Measurements from ENCODE around the gene GALNT10.

GALNT10 gene

GRCh38 chr5:154287136-154287535 lies 96.6 kb downstream of the GALNT10 start:
- no peak for TF ChIP-seq CTCF (IDR thresholded peaks at IDR 0.05; ENCODE audit: insufficient read depth, low read depth, low read length, missing control alignments)
- H3K4me3 ChIP-seq (ENCODE audit: low read length): no peak overlapping the region
- DNase-seq (ENCODE audit: low read depth): peak; percentile 66

- TF ChIP-seq CTCF (IDR thresholded peaks at IDR 0.05; ENCODE audit: insufficient read depth, low read depth, low read length, missing control alignments): no peak
- no peak overlapping the region for H3K4me3 ChIP-seq (ENCODE audit: low read length)
- DNase-seq (ENCODE audit: low read depth): no peak
These were observed 97.6 kb downstream of the GALNT10 start for GRCh38 chr5:154288145-154288544.

GRCh38 chr5:154291917-154292316 lies 101.4 kb downstream of the GALNT10 start:
- no peak overlapping the region for H3K4me3 ChIP-seq (ENCODE audit: low read length)
- no peak for DNase-seq (ENCODE audit: low read depth)
- TF ChIP-seq CTCF (IDR thresholded peaks at IDR 0.05; ENCODE audit: insufficient read depth, low read depth, low read length, missing control alignments): no peak

GRCh38 chr5:154293219-154293618 lies 102.7 kb downstream of the GALNT10 start:
- H3K4me3 ChIP-seq (ENCODE audit: low read length): no peak overlapping the region
- no peak for DNase-seq (ENCODE audit: low read depth)
- TF ChIP-seq CTCF (IDR thresholded peaks at IDR 0.05; ENCODE audit: insufficient read depth, low read depth, low read length, missing control alignments): no peak

GRCh38 chr5:154295551-154295950 lies 105.0 kb downstream of the GALNT10 start:
- no peak for DNase-seq (ENCODE audit: low read depth)
- TF ChIP-seq CTCF (IDR thresholded peaks at IDR 0.05; ENCODE audit: insufficient read depth, low read depth, low read length, missing control alignments): no peak

GRCh38 chr5:154296525-154297159 lies 106.1 kb downstream of the GALNT10 start:
- no peak overlapping the region for H3K4me3 ChIP-seq (ENCODE audit: low read length)
- TF ChIP-seq CTCF (IDR thresholded peaks at IDR 0.05; ENCODE audit: insufficient read depth, low read depth, low read length, missing control alignments): no peak

More at GRCh38 chr5:154295551-154295950, 105.0 kb downstream of the GALNT10 start:
- no peak overlapping the region for H3K4me3 ChIP-seq (ENCODE audit: low read length)

GRCh38 chr5:154298065-154298464 lies 107.5 kb downstream of the GALNT10 start:
- TF ChIP-seq CTCF (IDR thresholded peaks at IDR 0.05; ENCODE audit: insufficient read depth, low read depth, low read length, missing control alignments): no peak
- no peak for DNase-seq (ENCODE audit: low read depth)
- H3K4me3 ChIP-seq (ENCODE audit: low read length): no peak overlapping the region

More at GRCh38 chr5:154296525-154297159, 106.1 kb downstream of the GALNT10 start:
- DNase-seq (ENCODE audit: low read depth): peak; percentile 91
